GM21447 (cell line): ENCODE data around the gene POGLUT2.

ENCODE experiments used
- ATAC-seq: cut with Tn5 transposase; IDR thresholded peaks from one replicate; pipeline ENCODE4 v1.9.1; 2021; ENCODE audit not compliant: unreplicated experiment

The POGLUT2 gene

GRCh38 chr13:102770435-102770834 is 28.3 kb downstream of the POGLUT2 start:
- no peak for ATAC-seq

GRCh38 chr13:102769679-102770078 is 29.1 kb downstream of the POGLUT2 start:
- no peak for ATAC-seq

- ATAC-seq: no peak
Observed at GRCh38 chr13:102768909-102769308, 29.9 kb downstream of the POGLUT2 start.

- ATAC-seq: no peak
Observed at GRCh38 chr13:102763741-102764140, 35.0 kb downstream of the POGLUT2 start.

GRCh38 chr13:102761071-102761470 is 37.7 kb downstream of the POGLUT2 start:
- ATAC-seq: no peak

GRCh38 chr13:102758842-102759241 is 39.9 kb downstream of the POGLUT2 start:
- no peak for ATAC-seq

GRCh38 chr13:102757006-102757405 is 41.8 kb downstream of the POGLUT2 start:
- ATAC-seq: no peak

GRCh38 chr13:102751886-102752285 is 46.9 kb downstream of the POGLUT2 start:
- no peak for ATAC-seq

GRCh38 chr13:102742506-102742905 is 56.3 kb downstream of the POGLUT2 start:
- ATAC-seq: no peak

GRCh38 chr13:102742101-102742500 is 56.7 kb downstream of the POGLUT2 start:
- ATAC-seq: no peak
